IMR-90 (cell line): ENCODE data around the gene RGS16. TPM values are rescaled to one million over a fixed set of nuclear protein-coding genes. Genes with fewer than 3 reads are reported as not detected.

Experiments used
- ATAC-seq: fragments of 200-7000 bp; cut with Tn5 transposase; 2 replicates; pipeline ENCODE4 v1.9.1; 2020; ENCODE audit warnings: low read depth, mild to moderate bottlenecking, moderate library complexity
- BruUV-seq: library from RNA; stranded (reverse); fragments of 400-500 nt; replicated peaks from 2 replicates; lab custom pipeline; 2021; lab: Mats Ljungman, UMichigan
- CTCF ChIA-PET: fragments of 300-600 bp; formaldehyde crosslinking; extraction: SDS; loops from one replicate; lab custom pipeline; 2021; ENCODE audit warnings: antibody characterized with exemption; lab: Yijun Ruan, JAX
- POLR2A ChIA-PET: fragments of 300-600 bp; sonication (Branson Sonifier 250); formaldehyde crosslinking; loops from one replicate; lab custom pipeline; 2022; ENCODE audit warnings: antibody characterized with exemption; ENCODE audit not compliant: unreplicated experiment; lab: Charles Lee
- DNase-seq: peaks from one replicate; pipeline ENCODE4 v3.0.0; 2013
- H2AFZ ChIP-seq: replicated peaks from 2 replicates; pipeline ENCODE3; 2013; ENCODE audit warnings: low read length, mild to moderate bottlenecking; ENCODE audit not compliant: poor library complexity
- H2AK5ac ChIP-seq: 2 replicates; pipeline ENCODE4 v1.6.1; 2013; ENCODE audit warnings: low read depth, low read length, inconsistent platforms
- H2AK9ac ChIP-seq: replicated peaks from 2 replicates; pipeline ENCODE3; 2013; ENCODE audit warnings: mild to moderate bottlenecking, low read depth, low read length, moderate library complexity; ENCODE audit not compliant: poor library complexity
- H2BK120ac ChIP-seq: 2 replicates; pipeline ENCODE4 v1.6.1; 2013; ENCODE audit warnings: low read depth, low read length, inconsistent platforms
- H2BK15ac ChIP-seq: 3 replicates; pipeline ENCODE4 v1.6.1; 2013; ENCODE audit warnings: low read depth, low read length, inconsistent platforms
- H2BK20ac ChIP-seq: 2 replicates; pipeline ENCODE4 v1.6.1; 2013; ENCODE audit warnings: low read depth, mild to moderate bottlenecking, inconsistent platforms, low read length, moderate library complexity
- H2BK5ac ChIP-seq: 2 replicates; pipeline ENCODE4 v1.6.1; 2013; ENCODE audit warnings: mild to moderate bottlenecking, low read depth, low read length, inconsistent platforms; ENCODE audit not compliant: poor library complexity, severe bottlenecking
- H3K14ac ChIP-seq: replicated peaks from 2 replicates; pipeline ENCODE4 v1.6.1; 2013; ENCODE audit warnings: low read depth, low read length, inconsistent platforms
- H3K18ac ChIP-seq: 2 replicates; pipeline ENCODE4 v1.6.1; 2013; ENCODE audit warnings: low read depth, low read length, control low read depth
- H3K23ac ChIP-seq: 2 replicates; pipeline ENCODE4 v1.6.1; 2013; ENCODE audit warnings: low read depth, low read length, inconsistent platforms
- H3K27ac ChIP-seq: 2 replicates; pipeline ENCODE4 v1.5.1; 2013; ENCODE audit warnings: mild to moderate bottlenecking, control low read depth, low read length; ENCODE audit not compliant: insufficient read depth
- H3K27me3 ChIP-seq: 2 replicates; pipeline ENCODE4 v1.6.1; 2013; ENCODE audit warnings: low read length; ENCODE audit not compliant: control insufficient read depth, insufficient read depth
- H3K36me3 ChIP-seq: 2 replicates; pipeline ENCODE4 v1.6.1; 2013; ENCODE audit warnings: low read length, mixed read lengths; ENCODE audit not compliant: control insufficient read depth, insufficient read depth
- H3K4ac ChIP-seq: 2 replicates; pipeline ENCODE4 v1.6.1; 2013; ENCODE audit warnings: low read depth, low read length, inconsistent platforms
- H3K4me1 ChIP-seq: 2 replicates; pipeline ENCODE4 v1.6.1; 2013; ENCODE audit warnings: low read length, mixed read lengths; ENCODE audit not compliant: control insufficient read depth, insufficient read depth
- H3K4me2 ChIP-seq: 2 replicates; pipeline ENCODE4 v1.6.1; 2013; ENCODE audit warnings: low read depth, mild to moderate bottlenecking, control low read depth, low read length, moderate library complexity
- H3K4me3 ChIP-seq: 2 replicates; pipeline ENCODE4 v1.5.1; 2013; ENCODE audit warnings: low read depth, mild to moderate bottlenecking, control low read depth, low read length, moderate library complexity; ENCODE audit not compliant: insufficient read depth
- H3K56ac ChIP-seq: 2 replicates; pipeline ENCODE4 v1.6.1; 2013; ENCODE audit warnings: low read length, inconsistent platforms; ENCODE audit not compliant: insufficient read depth; ENCODE audit errors: extremely low read depth
- H3K79me1 ChIP-seq, 2 experiments: 2 replicates each; pipeline ENCODE4 v1.6.1; 2013; ENCODE audit warnings: low read length in 2 of 2, inconsistent platforms in 1 of 2, low read depth in 1 of 2
- H3K9ac ChIP-seq: 2 replicates; pipeline ENCODE4 v1.6.1; 2013; ENCODE audit warnings: low read depth, low read length, control low read depth
- H3K9me1 ChIP-seq: 2 replicates; pipeline ENCODE4 v1.6.1; 2013; ENCODE audit warnings: low read length, inconsistent platforms; ENCODE audit not compliant: insufficient read depth
- H3K9me3 ChIP-seq: 2 replicates; pipeline ENCODE4 v1.6.1; 2013; ENCODE audit warnings: low read length; ENCODE audit not compliant: control insufficient read depth, insufficient read depth
- H4K20me1 ChIP-seq: 2 replicates; pipeline ENCODE4 v1.6.1; 2013; ENCODE audit warnings: low read length, inconsistent platforms; ENCODE audit not compliant: insufficient read depth
- H4K5ac ChIP-seq: 2 replicates; pipeline ENCODE4 v1.6.1; 2013; ENCODE audit warnings: mild to moderate bottlenecking, low read depth, low read length, control low read depth
- H4K8ac ChIP-seq, 2 experiments: 2 replicates each; pipeline ENCODE4 v1.6.1; 2013; ENCODE audit warnings: low read depth in 2 of 2, low read length in 2 of 2, control low read depth in 1 of 2, inconsistent platforms in 1 of 2
- H4K91ac ChIP-seq: 2 replicates; pipeline ENCODE4 v1.6.1; 2013; ENCODE audit warnings: low read depth, low read length, inconsistent platforms; ENCODE audit not compliant: insufficient read depth
- BHLHE40 ChIP-seq: fragments of 150-350 bp; IDR thresholded peaks from 2 replicates; pipeline ENCODE4 v1.6.1; 2016; ENCODE audit warnings: mild to moderate bottlenecking, low read depth, low read length
- CHD1 ChIP-seq: IDR thresholded peaks from 2 replicates; pipeline ENCODE4 v1.6.1; 2012; ENCODE audit warnings: low read depth, low read length, improper control_type of control experiment
- CTCF ChIP-seq: conservative IDR thresholded peaks from 2 replicates; pipeline ENCODE4 v1.5.1; 2012; ENCODE audit warnings: mild to moderate bottlenecking, low read depth, low read length, improper control_type of control experiment
- ELK1 ChIP-seq: fragments of 150-350 bp; IDR thresholded peaks from 2 replicates; pipeline ENCODE4 v1.6.1; 2016; ENCODE audit warnings: low read depth, mild to moderate bottlenecking, low read length, moderate library complexity, borderline replicate concordance
- FOS ChIP-seq: fragments of 150-350 bp; IDR thresholded peaks from 2 replicates; pipeline ENCODE4 v1.6.1; 2016; ENCODE audit warnings: low read depth, low read length
- MAFK ChIP-seq: IDR thresholded peaks from 2 replicates; pipeline ENCODE4 v1.6.1; 2012; ENCODE audit warnings: low read depth, low read length, improper control_type of control experiment
- MAZ ChIP-seq: IDR thresholded peaks from 2 replicates; pipeline ENCODE4 v1.6.1; 2012; ENCODE audit warnings: low read depth, mild to moderate bottlenecking, low read length, improper control_type of control experiment, moderate library complexity, borderline replicate concordance
- MXI1 ChIP-seq: IDR thresholded peaks from 2 replicates; pipeline ENCODE4 v1.6.1; 2012; ENCODE audit warnings: low read depth, mild to moderate bottlenecking, low read length, moderate library complexity, borderline replicate concordance
- NFE2L2 ChIP-seq: fragments of 150-350 bp; IDR thresholded peaks from 2 replicates; pipeline ENCODE4 v1.6.1; 2016; ENCODE audit warnings: low read depth, mild to moderate bottlenecking, low read length
- POLR2A ChIP-seq: IDR thresholded peaks from 2 replicates; pipeline ENCODE4 v1.6.1; 2012; ENCODE audit warnings: mild to moderate bottlenecking, low read depth, low read length
- RAD21 ChIP-seq: IDR thresholded peaks from 2 replicates; pipeline ENCODE4 v1.6.1; 2012; ENCODE audit warnings: low read length, improper control_type of control experiment
- RCOR1 ChIP-seq: IDR thresholded peaks from 2 replicates; pipeline ENCODE4 v1.6.1; 2012; ENCODE audit warnings: mild to moderate bottlenecking, low read length, improper control_type of control experiment; ENCODE audit not compliant: insufficient replicate concordance
- RFX5 ChIP-seq: IDR thresholded peaks from 2 replicates; pipeline ENCODE4 v1.8.0; 2012; ENCODE audit warnings: low read depth, mild to moderate bottlenecking, low read length, moderate library complexity
- SMC3 ChIP-seq: fragments of 150-350 bp; IDR thresholded peaks from 2 replicates; pipeline ENCODE4 v1.6.1; 2016; ENCODE audit warnings: low read depth, mild to moderate bottlenecking, antibody characterized with exemption, low read length, moderate library complexity
- WGBS, 2 experiments: methylation state at CpG; one replicate each; pipeline versions ENCODE4 v1.1.5 to v1.1.7; 2013; ENCODE audit warnings: missing lambda C conversion rate in 2 of 2; ENCODE audit not compliant: insufficient read length in 1 of 2; ENCODE audit errors: extremely low coverage in 2 of 2; 5-methylcytosine and 5-hydroxymethylcytosine counted together
- dilution Hi-C: fragments of 300-500 bp; cut with HindIII; formaldehyde crosslinking; loops from one replicate; pipeline ENCODE4 v1.14.3; 2018; ENCODE audit warnings: low sequenced_read_pairs; ENCODE audit not compliant: unreplicated experiment
- in situ Hi-C: fragments of 300-500 bp; cut with MboI; formaldehyde crosslinking; loops from 3 replicates; pipeline ENCODE4 v1.14.3; 2019; ENCODE audit warnings: low sequenced_read_pairs, inconsistent platforms, mixed read lengths
- intact Hi-C: fragments of 100-400 bp; cut with micrococcal nuclease; formaldehyde crosslinking; loops from 2 replicates; pipeline ENCODE4 v1.10.0; 2022
- polyA plus RNA-seq, 3 experiments: library from polyadenylated mRNA; depleted of rRNA; stranded (reverse); fragments of >200 nt; gene quantifications; 2 replicates each; pipeline ENCODE4 v1.2.3, GENCODE V29; 2012; ENCODE audit warnings: low replicate concordance in 1 of 3
- total RNA-seq: library from RNA; depleted of rRNA; stranded (reverse); fragments of >200 nt; gene quantifications from 2 replicates; pipeline ENCODE4 v1.2.3, GENCODE V29; 2012

RGS16 gene
- total and polyA plus RNA-seq, 2 of the 4 experiments (the other 2 are of a cell fraction): 0.15 to 0.18 TPM

GRCh38 chr1:182631954-182632353 lies 27.8 kb upstream of the RGS16 start:
- ATAC-seq (no peak), DNase-seq (no peak)
- Histone ChIP-seq H3K4me3 (no peak overlapping the region), H2AFZ (no peak overlapping the region), H4K20me1 (no peaks in the 10 kb centered on the region), H2BK5ac (no peak overlapping the region), H2BK15ac (no peak overlapping the region), H3K9ac (no peak overlapping the region), H3K27ac (no peak overlapping the region), H4K5ac (no peak overlapping the region), H3K56ac (no peak overlapping the region), H3K27me3 (peaks cover 14% of the 10 kb centered on the region), H4K8ac (no peak overlapping the region), H3K4ac (no peak overlapping the region), H3K14ac (no peak overlapping the region), H3K18ac (no peak overlapping the region), H4K91ac (no peak overlapping the region), H3K4me1 (peaks cover 2% of the 10 kb centered on the region; the same call in 1 of the 2 replicates), H2BK120ac (no peak overlapping the region), H3K79me1 (no peaks in the 10 kb centered on the region), H3K9me1 (peaks cover 4% of the 10 kb centered on the region; the same call in 1 of the 2 replicates), H3K9me3 (no peaks in the 10 kb centered on the region), H2AK9ac (no peak overlapping the region), H3K23ac (no peak overlapping the region), H2AK5ac (no peak overlapping the region), H3K36me3 (no peaks in the 10 kb centered on the region), H3K4me2 (no peak overlapping the region), H2BK20ac (no peak overlapping the region)
- TF ChIP-seq CTCF: no peak
- no peak for TF ChIP-seq RCOR1
- TF ChIP-seq RFX5: no peak
- no peak for TF ChIP-seq CHD1
- TF ChIP-seq RAD21: no peak
- TF ChIP-seq MAZ: no peak
- TF ChIP-seq MXI1: no peak
- TF ChIP-seq BHLHE40: no peak
- no peak for TF ChIP-seq MAFK
- TF ChIP-seq SMC3: no peak
- TF ChIP-seq FOS: no peak
- TF ChIP-seq NFE2L2: no peak
- no peak for TF ChIP-seq ELK1
- no peak for TF ChIP-seq POLR2A
- CTCF ChIA-PET: no interaction called here
- dilution Hi-C loops: no loop called here
- 85% methylated on average over 1 of the region's 1 CpG; no CpG with 5 or more reads in 1 of the 2 experiments for WGBS, 2 experiments
- POLR2A ChIA-PET: no interaction called here
- no TSS peak for BruUV-seq
- in situ Hi-C loops: no loop called here
- intact Hi-C loops: no loop called here
